GM23338 (cell line): ENCODE data around the gene MCCC1. TPM values are rescaled to one million over a fixed set of nuclear protein-coding genes. Genes with fewer than 3 reads are reported as not detected.

ENCODE experiments used
- ATAC-seq: fragments of 200-7000 bp; cut with Tn5 transposase; 3 replicates; pipeline ENCODE4 v1.9.1; 2020
- DNase-seq: peaks from one replicate; pipeline ENCODE4 v3.0.0-alpha.2; 2015; ENCODE audit warnings: low spot score
- H2AFZ ChIP-seq: fragments of 200-600 bp; sonication (generic); 2 replicates; pipeline ENCODE4 v1.8.0; 2016; ENCODE audit warnings: antibody characterized with exemption, mild to moderate bottlenecking, moderate library complexity
- H3F3A ChIP-seq: fragments of 200-600 bp; sonication (generic); replicated peaks from 2 replicates; pipeline ENCODE4 v1.8.0; 2017; ENCODE audit warnings: antibody characterized with exemption, mixed run types, low read depth
- H3K27ac ChIP-seq: fragments of 200-600 bp; sonication (generic); 2 replicates; pipeline ENCODE4 v1.6.1; 2016; ENCODE audit warnings: low read depth
- H3K27me3 ChIP-seq: fragments of 200-600 bp; sonication (generic); 2 replicates; pipeline ENCODE4 v1.8.0; 2016; ENCODE audit warnings: mild to moderate bottlenecking, mixed run types, moderate library complexity; ENCODE audit not compliant: insufficient read depth
- H3K36me3 ChIP-seq: fragments of 200-600 bp; sonication (generic); 2 replicates; pipeline ENCODE4 v1.8.0; 2016; ENCODE audit warnings: mild to moderate bottlenecking; ENCODE audit not compliant: insufficient read depth
- H3K4me1 ChIP-seq: fragments of 200-600 bp; sonication (generic); 2 replicates; pipeline ENCODE4 v1.8.0; 2016; ENCODE audit warnings: mild to moderate bottlenecking, moderate library complexity; ENCODE audit not compliant: insufficient read depth
- H3K4me2 ChIP-seq: fragments of 200-600 bp; sonication (generic); 2 replicates; pipeline ENCODE4 v1.7.1; 2017; ENCODE audit warnings: mixed run types
- H3K4me3 ChIP-seq: fragments of 200-600 bp; sonication (generic); 2 replicates; pipeline ENCODE4 v1.6.1; 2016; ENCODE audit warnings: mixed run types
- H3K79me2 ChIP-seq: fragments of 200-600 bp; sonication (generic); replicated peaks from 2 replicates; pipeline ENCODE4 v1.8.0; 2017; ENCODE audit warnings: mild to moderate bottlenecking; ENCODE audit not compliant: insufficient read depth
- H3K9me2 ChIP-seq: fragments of 200-600 bp; sonication (generic); 2 replicates; pipeline ENCODE4 v1.8.0; 2017; ENCODE audit not compliant: insufficient read depth
- H4K20me1 ChIP-seq: fragments of 200-600 bp; sonication (generic); replicated peaks from 2 replicates; pipeline ENCODE4 v1.8.0; 2017; ENCODE audit warnings: mild to moderate bottlenecking; ENCODE audit not compliant: insufficient read depth
- H3K27ac Mint-ChIP-seq: 2 replicates; pipeline ENCODE4 v1.8.0; 2020; ENCODE audit warnings: inconsistent platforms, mild to moderate bottlenecking, moderate library complexity, mixed read lengths
- H3K27me3 Mint-ChIP-seq: 3 replicates; pipeline ENCODE4 v1.8.0; 2022; ENCODE audit warnings: low read depth, mild to moderate bottlenecking, moderate library complexity, mixed read lengths, inconsistent platforms; ENCODE audit not compliant: insufficient read depth, poor library complexity
- H3K36me3 Mint-ChIP-seq: 3 replicates; pipeline ENCODE4 v1.8.0; 2021; ENCODE audit warnings: low read depth, mild to moderate bottlenecking, inconsistent platforms, moderate library complexity, mixed read lengths
- H3K4me1 Mint-ChIP-seq: 3 replicates; pipeline ENCODE4 v1.8.0; 2020; ENCODE audit warnings: mild to moderate bottlenecking, inconsistent platforms, mixed read lengths
- H3K4me3 Mint-ChIP-seq: 3 replicates; pipeline ENCODE4 v1.8.0; 2021; ENCODE audit warnings: moderate library complexity, mild to moderate bottlenecking, inconsistent platforms, mixed read lengths
- H3K9me3 Mint-ChIP-seq: 3 replicates; pipeline ENCODE4 v1.8.0; 2020; ENCODE audit warnings: moderate library complexity, mild to moderate bottlenecking, inconsistent platforms, mixed read lengths
- CREB1 ChIP-seq: fragments of 250-450 bp; sonication (Bioruptor Pico); IDR thresholded peaks from 2 replicates; pipeline ENCODE4 v1.5.0; 2020; ENCODE audit warnings: low read depth, mild to moderate bottlenecking, moderate library complexity
- EZH2phosphoT487 ChIP-seq: fragments of 200-600 bp; sonication (generic); IDR thresholded peaks from one replicate; pipeline ENCODE4 v1.8.1; 2018; ENCODE audit warnings: antibody characterized with exemption; ENCODE audit not compliant: unreplicated experiment
- JUNB ChIP-seq: IDR thresholded peaks from one replicate; pipeline ENCODE4 v1.6.1; 2016; ENCODE audit warnings: antibody characterized with exemption; ENCODE audit not compliant: unreplicated experiment
- NANOG ChIP-seq: IDR thresholded peaks from 2 replicates; pipeline ENCODE4 v1.6.1; 2016; ENCODE audit warnings: antibody characterized with exemption, borderline replicate concordance
- ZNF114 ChIP-seq: fragments of 250-450 bp; sonication (Bioruptor Pico); IDR thresholded peaks from 2 replicates; pipeline ENCODE4 v1.5.0; 2020; ENCODE audit warnings: mild to moderate bottlenecking, moderate library complexity
- ZNF331 ChIP-seq: fragments of 250-450 bp; sonication (Bioruptor Pico); IDR thresholded peaks from 2 replicates; pipeline ENCODE4 v1.5.0; 2020; ENCODE audit warnings: low read depth, mild to moderate bottlenecking, moderate library complexity
- ZNF462 ChIP-seq: fragments of 250-450 bp; sonication (Bioruptor Pico); IDR thresholded peaks from 2 replicates; pipeline ENCODE4 v1.5.0; 2020; ENCODE audit warnings: mild to moderate bottlenecking, moderate library complexity
- polyA plus RNA-seq: library from polyadenylated mRNA; unstranded; fragments of >200 nt; fragmentation: Nextera tagmentation; extraction: Ambion mirVana; gene quantifications from 2 replicates; pipeline ENCODE4 v1.2.1, GENCODE V29; 2016
- total RNA-seq: library from RNA; depleted of rRNA; stranded (reverse); fragments of >200 nt; shearing (Covaris generic); gene quantifications from 2 replicates; pipeline ENCODE4 v1.2.3, GENCODE V29; 2014

Gene MCCC1
- total and polyA plus RNA-seq, 2 experiments from 2014 or later, result 20.2 to 24.2 TPM

- Mint-ChIP-seq H3K27me3 (peaks cover 5% of the 10 kb centered on the region), H3K27ac (peak overlapping the region; percentile 92), H3K4me1 (peaks cover 36% of the 10 kb centered on the region), H3K4me3 (peak overlapping the region; percentile 99), H3K9me3 (no peaks in the 10 kb centered on the region), H3K36me3 (no peaks in the 10 kb centered on the region; the same call in 2 of the 3 replicates)
- H3K4me3 ChIP-seq, result peak overlapping the region; percentile 99
- H3K79me2 ChIP-seq, result peaks cover 50% of the 10 kb centered on the region
- H3K9me2 ChIP-seq, result no peaks in the 10 kb centered on the region
- H4K20me1 ChIP-seq, result 0 out of 2 replicates have a peak, but pooled peaks cover 4% of the 10 kb centered on the region
- no peaks in the 10 kb centered on the region for H3K27me3 ChIP-seq
- peak overlapping the region; percentile 88 for H3K4me2 ChIP-seq
- ATAC-seq (peak; percentile 57), DNase-seq (peak; percentile 68)
- no peak for TF ChIP-seq ZNF462
- TF ChIP-seq EZH2phosphoT487, result no peak
- TF ChIP-seq ZNF114 (CRISPR knock-in tag), result no peak
- no peak for TF ChIP-seq CREB1 (CRISPR knock-in tag)
- no peak for TF ChIP-seq ZNF331 (CRISPR knock-in tag)
- TF ChIP-seq NANOG, result no peak
- TF ChIP-seq JUNB, result no peak
- peaks cover 9% of the 10 kb centered on the region for H3F3A ChIP-seq
- peak overlapping the region; percentile 90 for H3K27ac ChIP-seq
- H3K4me1 ChIP-seq, result peaks cover 39% of the 10 kb centered on the region
- H3K36me3 ChIP-seq, result no peaks in the 10 kb centered on the region
- peak overlapping the region; percentile 49 for H2AFZ ChIP-seq
These were observed 119.6 kb downstream of the MCCC1 start for GRCh38 chr3:182979674-182980191.
